GM12878 (cell line): ENCODE measurements around the gene HIVEP3. TPM values are rescaled to one million over a fixed set of nuclear protein-coding genes. Genes with fewer than 3 reads are reported as not detected.

Experiments used
- ATAC-seq: fragments of 200-7000 bp; cut with Tn5 transposase; 3 replicates; pipeline ENCODE4 v1.9.1; 2020; ENCODE audit warnings: mild to moderate bottlenecking, moderate library complexity
- BruUV-seq: library from RNA; stranded (reverse); fragments of 400-500 nt; replicated peaks from 2 replicates; lab custom pipeline; 2021; lab: Mats Ljungman, UMichigan
- CTCF ChIA-PET: fragments of 300-600 bp; sonication (Branson Sonifier 250); formaldehyde crosslinking; extraction: SDS; loops from one replicate; lab custom pipeline; 2021; ENCODE audit warnings: inconsistent platforms; lab: Yijun Ruan, JAX
- POLR2A ChIA-PET: fragments of 350-600 bp; formaldehyde crosslinking; extraction: SDS; loops from one replicate; lab custom pipeline; 2021; ENCODE audit warnings: inconsistent platforms; lab: Charles Lee
- RAD21 ChIA-PET: fragments of 300-600 bp; sonication (Branson Sonifier 250); formaldehyde crosslinking; loops from one replicate; lab custom pipeline; 2023; ENCODE audit warnings: antibody characterized with exemption; ENCODE audit not compliant: unreplicated experiment; lab: Charles Lee
- SMC1A ChIA-PET: fragments of 300-600 bp; sonication (Branson Sonifier 250); formaldehyde crosslinking; loops from one replicate; lab custom pipeline; 2023; ENCODE audit not compliant: unreplicated experiment, uncharacterized antibody; lab: Charles Lee
- DNase-seq: peaks from one replicate; pipeline ENCODE4 v3.0.0-alpha.2; 2011; ENCODE audit warnings: low read depth, low spot score
- FAIRE-seq: peaks from 3 replicates; lab custom pipeline; 2011; peaks lifted over from hg19 to GRCh38; lab: Jason Lieb, UNC
- H2AFZ ChIP-seq: 2 replicates; pipeline ENCODE4 v1.6.0; 2011; ENCODE audit warnings: low read depth, low read length, control low read depth; ENCODE audit not compliant: control insufficient read depth
- H3K27ac ChIP-seq: 2 replicates; pipeline ENCODE4 v1.5.1; 2011; ENCODE audit warnings: control low read depth; ENCODE audit not compliant: control insufficient read depth, insufficient read depth
- H3K27me3 ChIP-seq, 2 experiments: replicated peaks in 1 of 2; 2 replicates each; pipeline versions ENCODE4 v1.6.0 to v1.6.1; 2011; ENCODE audit warnings: low read length in 1 of 2; ENCODE audit not compliant: control insufficient read depth in 2 of 2, insufficient read depth in 2 of 2
- H3K36me3 ChIP-seq, 2 experiments: 2 replicates each; pipeline ENCODE4 v1.5.1; 2011; ENCODE audit warnings: low read length in 1 of 2; ENCODE audit not compliant: control insufficient read depth in 2 of 2, insufficient read depth in 2 of 2
- H3K4me1 ChIP-seq: 2 replicates; pipeline ENCODE4 v1.6.1; 2011; ENCODE audit warnings: mild to moderate bottlenecking, low read length, moderate library complexity, mixed read lengths; ENCODE audit not compliant: control insufficient read depth, insufficient read depth
- H3K4me2 ChIP-seq: 2 replicates; pipeline ENCODE4 v1.6.0; 2011; ENCODE audit warnings: control low read depth; ENCODE audit not compliant: control insufficient read depth, insufficient read depth
- H3K4me3 ChIP-seq: fragments of 200-600 bp; sonication (generic); 2 replicates; pipeline ENCODE4 v1.5.1; 2016
- H3K79me2 ChIP-seq: 2 replicates; pipeline ENCODE4 v1.6.0; 2011; ENCODE audit warnings: low read length; ENCODE audit not compliant: control insufficient read depth, insufficient read depth
- H3K9ac ChIP-seq: 2 replicates; pipeline ENCODE4 v1.8.0; 2011; ENCODE audit warnings: low read length, control low read depth, mixed read lengths; ENCODE audit not compliant: control insufficient read depth, insufficient read depth
- H3K9me3 ChIP-seq: replicated peaks from 3 replicates; pipeline ENCODE4 v1.5.1; 2011; ENCODE audit warnings: mild to moderate bottlenecking, low read length; ENCODE audit not compliant: control insufficient read depth, insufficient read depth
- H4K20me1 ChIP-seq: 2 replicates; pipeline ENCODE4 v1.6.0; 2011; ENCODE audit not compliant: control insufficient read depth, insufficient read depth
- EZH2 ChIP-seq: IDR thresholded peaks from 2 replicates; pipeline ENCODE4 v1.6.1; 2012; ENCODE audit warnings: low read depth, mild to moderate bottlenecking, control low read depth, inconsistent platforms, low read length, borderline replicate concordance; ENCODE audit not compliant: control insufficient read depth
- HDGF ChIP-seq: fragments of 450-650 bp; IDR thresholded peaks from 2 replicates; pipeline ENCODE4 v1.6.1; 2016; ENCODE audit warnings: antibody characterized with exemption
- IKZF1 ChIP-seq: fragments of 450-650 bp; conservative IDR thresholded peaks from 2 replicates; pipeline ENCODE4 v1.6.1; 2017; ENCODE audit warnings: antibody characterized with exemption, mild to moderate bottlenecking
- JUND ChIP-seq: IDR thresholded peaks from 2 replicates; pipeline ENCODE4 v1.6.1; 2012; ENCODE audit warnings: low read depth, mild to moderate bottlenecking, low read length, improper control_type of control experiment, moderate library complexity
- NBN ChIP-seq: fragments of 450-650 bp; IDR thresholded peaks from 2 replicates; pipeline ENCODE4 v1.6.1; 2016
- NFXL1 ChIP-seq: fragments of 450-650 bp; IDR thresholded peaks from 2 replicates; pipeline ENCODE4 v1.6.1; 2017; ENCODE audit warnings: antibody characterized with exemption, mild to moderate bottlenecking, borderline replicate concordance
- POU2F2 ChIP-seq: IDR thresholded peaks from 3 replicates; pipeline ENCODE4 v1.6.1; 2011; ENCODE audit warnings: low read depth, mild to moderate bottlenecking, low read length, borderline replicate concordance
- SMARCA5 ChIP-seq: fragments of 450-650 bp; IDR thresholded peaks from 2 replicates; pipeline ENCODE4 v1.6.1; 2017; ENCODE audit warnings: mild to moderate bottlenecking
- SMC3 ChIP-seq: IDR thresholded peaks from 2 replicates; pipeline ENCODE4 v1.6.1; 2011; ENCODE audit warnings: low read length, improper control_type of control experiment, borderline replicate concordance
- ZBED1 ChIP-seq: IDR thresholded peaks from 2 replicates; pipeline ENCODE4 v1.6.1; 2016; ENCODE audit warnings: borderline replicate concordance
- WGBS: methylation state at CpG from one replicate; pipeline ENCODE4 v1.1.6; 2016; ENCODE audit warnings: low lambda C conversion rate; ENCODE audit not compliant: insufficient replicate concordance, insufficient coverage; ENCODE audit errors: missing lambda C conversion rate; 5-methylcytosine and 5-hydroxymethylcytosine counted together
- in situ Hi-C: fragments of 300-500 bp; cut with MboI; formaldehyde crosslinking; loops from 9 replicates; pipeline ENCODE4 v1.14.3; 2018; ENCODE audit warnings: mixed read lengths
- intact Hi-C: fragments of 100-400 bp; cut with micrococcal nuclease; formaldehyde crosslinking; loops from one replicate; pipeline ENCODE4 v1.14.2; 2022; ENCODE audit not compliant: unreplicated experiment
- polyA plus RNA-seq, 11 experiments: library from polyadenylated mRNA; depleted of rRNA in 4 of 11; unstranded in 6 of 11; stranded (reverse) in 5 of 11; fragments of >200 nt; fragmentation: Nextera tagmentation in 4 of 11; fragmentation: Illumina TruSeq in 1 of 11; extraction: Ambion mirVana in 4 of 11; extraction: Trizol in 1 of 11; gene quantifications; 1 replicate in 1 of 11; 2 replicates in 10 of 11; pipeline versions ENCODE4 v1.2.1 to v1.2.3, GENCODE V29; 2011 to 2016; ENCODE audit warnings: inconsistent platforms in 2 of 11, missing spikeins in 2 of 11, low read depth in 1 of 11
- total RNA-seq, 4 experiments: library from RNA; depleted of rRNA in 3 of 4; stranded (reverse); fragments of >200 nt in 3 of 4; fragmentation: Illumina TruSeq in 1 of 4; extraction: Trizol in 1 of 4; gene quantifications; 2 replicates each; pipeline versions ENCODE4 v1.2.1 to v1.2.3, GENCODE V29; 2013 to 2021
- TF ChIP-seq, protein P1 (sequence below): fragments of 450-650 bp; IDR thresholded peaks from 2 replicates; pipeline ENCODE4 v1.6.1; 2017; ENCODE audit warnings: borderline replicate concordance
- TF ChIP-seq, protein P2 (sequence below): fragments of 450-650 bp; IDR thresholded peaks from 2 replicates; pipeline ENCODE4 v1.6.1; 2018; ENCODE audit warnings: borderline replicate concordance, mild to moderate bottlenecking; ENCODE audit not compliant: partially characterized antibody
- TF ChIP-seq, protein P3 (sequence below): IDR thresholded peaks from 2 replicates; pipeline ENCODE4 v1.6.1; 2012; ENCODE audit warnings: low read depth, low read length, improper control_type of control experiment
- TF ChIP-seq, protein P4 (sequence below): fragments of 450-650 bp; IDR thresholded peaks from 2 replicates; pipeline ENCODE4 v1.6.1; 2016; ENCODE audit warnings: mild to moderate bottlenecking
- TF ChIP-seq, protein P5 (sequence below): IDR thresholded peaks from 2 replicates; pipeline ENCODE4 v1.6.1; 2011; ENCODE audit warnings: borderline replicate concordance, low read depth, mild to moderate bottlenecking, moderate library complexity, low read length; ENCODE audit not compliant: insufficient read depth, poor library complexity, severe bottlenecking

HIVEP3 gene
- total and polyA plus RNA-seq, 10 of the 15 experiments (the other 5 are each of a cell fraction or from before 2014, with no cell fraction given) = 1.8 to 13.6 (median 3.8) TPM

DNA sequence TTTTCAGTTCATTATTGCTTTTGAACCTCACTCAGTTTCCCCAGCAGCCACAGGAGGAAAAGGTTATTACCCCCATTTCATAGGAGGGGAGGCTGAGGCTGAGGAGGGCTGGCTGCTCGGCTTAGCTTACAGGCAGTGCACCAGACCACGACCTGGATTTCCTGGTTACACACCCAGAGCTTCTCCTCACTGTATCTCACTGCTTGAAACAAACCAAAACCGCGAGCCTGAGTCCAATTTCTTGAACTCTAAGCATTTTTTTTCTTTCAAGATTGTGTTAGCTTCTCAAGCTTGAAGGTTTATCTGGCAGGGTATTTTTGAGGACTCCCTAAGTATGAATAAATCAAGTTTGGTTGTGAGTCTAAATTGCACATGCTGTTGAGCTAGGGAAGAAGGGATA lies 245.3 kb downstream of the HIVEP3 start:
- WGBS = 1% methylated on average over 4 of the region's 4 CpGs
- RAD21 ChIA-PET = interaction anchor here (0.6 to 4.9 kb wide), 24 partner anchors 9 to 219 kb away, joined by 3 to 35 read pairs (median 5); no protein-coding TSS in a partner anchor
- Histone ChIP-seq H3K27me3 (no peaks in the 10 kb centered on the region), H3K9ac (peak overlapping the region; percentile 66), H3K36me3 (no peaks in the 10 kb centered on the region), H3K27ac (peak overlapping the region; percentile 84), H3K79me2 (no peaks in the 10 kb centered on the region), H3K4me1 (peaks cover 37% of the 10 kb centered on the region), H3K9me3 (no peaks in the 10 kb centered on the region), H3K4me3 (peak overlapping the region; percentile 20; the same call in 1 of the 2 replicates), H2AFZ (peak overlapping the region; percentile 16), H3K4me2 (peak overlapping the region; percentile 56), H4K20me1 (no peaks in the 10 kb centered on the region)
- FAIRE-seq (peak; percentile 91), ATAC-seq (peak; percentile 90), DNase-seq (peak; percentile 61)
- in situ Hi-C loops = no loop called here
- POLR2A ChIA-PET = interaction anchor here (0.8 to 4.3 kb wide), 17 partner anchors 10 to 137 kb away, joined by 3 to 37 read pairs (median 6); no protein-coding TSS in a partner anchor
- BruUV-seq = no TSS peak
- CTCF ChIA-PET = interaction anchor here (0.7 to 4.2 kb wide), 16 partner anchors 10 to 138 kb away, joined by 3 to 17 read pairs (median 6); no protein-coding TSS in a partner anchor
- intact Hi-C loops = no loop called here
- SMC1A ChIA-PET = interaction anchor here (0.7 to 4.5 kb wide), 28 partner anchors 9 to 138 kb away, joined by 3 to 32 read pairs (median 6); no protein-coding TSS in a partner anchor
- no peak for TF ChIP-seq ZBED1
- TF ChIP-seq, protein P1, sequence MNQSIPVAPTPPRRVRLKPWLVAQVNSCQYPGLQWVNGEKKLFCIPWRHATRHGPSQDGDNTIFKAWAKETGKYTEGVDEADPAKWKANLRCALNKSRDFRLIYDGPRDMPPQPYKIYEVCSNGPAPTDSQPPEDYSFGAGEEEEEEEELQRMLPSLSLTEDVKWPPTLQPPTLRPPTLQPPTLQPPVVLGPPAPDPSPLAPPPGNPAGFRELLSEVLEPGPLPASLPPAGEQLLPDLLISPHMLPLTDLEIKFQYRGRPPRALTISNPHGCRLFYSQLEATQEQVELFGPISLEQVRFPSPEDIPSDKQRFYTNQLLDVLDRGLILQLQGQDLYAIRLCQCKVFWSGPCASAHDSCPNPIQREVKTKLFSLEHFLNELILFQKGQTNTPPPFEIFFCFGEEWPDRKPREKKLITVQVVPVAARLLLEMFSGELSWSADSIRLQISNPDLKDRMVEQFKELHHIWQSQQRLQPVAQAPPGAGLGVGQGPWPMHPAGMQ = no peak
- no peak for TF ChIP-seq POU2F2
- TF ChIP-seq NBN = 0 out of 2 replicates have a peak, but pooled peaks have one; percentile 39
- TF ChIP-seq HDGF = no peak
- TF ChIP-seq EZH2 = no peak
- peak; percentile 55; the same call in 1 of the 2 replicates for TF ChIP-seq SMARCA5
- TF ChIP-seq SMC3 = no peak
- TF ChIP-seq, protein P2, sequence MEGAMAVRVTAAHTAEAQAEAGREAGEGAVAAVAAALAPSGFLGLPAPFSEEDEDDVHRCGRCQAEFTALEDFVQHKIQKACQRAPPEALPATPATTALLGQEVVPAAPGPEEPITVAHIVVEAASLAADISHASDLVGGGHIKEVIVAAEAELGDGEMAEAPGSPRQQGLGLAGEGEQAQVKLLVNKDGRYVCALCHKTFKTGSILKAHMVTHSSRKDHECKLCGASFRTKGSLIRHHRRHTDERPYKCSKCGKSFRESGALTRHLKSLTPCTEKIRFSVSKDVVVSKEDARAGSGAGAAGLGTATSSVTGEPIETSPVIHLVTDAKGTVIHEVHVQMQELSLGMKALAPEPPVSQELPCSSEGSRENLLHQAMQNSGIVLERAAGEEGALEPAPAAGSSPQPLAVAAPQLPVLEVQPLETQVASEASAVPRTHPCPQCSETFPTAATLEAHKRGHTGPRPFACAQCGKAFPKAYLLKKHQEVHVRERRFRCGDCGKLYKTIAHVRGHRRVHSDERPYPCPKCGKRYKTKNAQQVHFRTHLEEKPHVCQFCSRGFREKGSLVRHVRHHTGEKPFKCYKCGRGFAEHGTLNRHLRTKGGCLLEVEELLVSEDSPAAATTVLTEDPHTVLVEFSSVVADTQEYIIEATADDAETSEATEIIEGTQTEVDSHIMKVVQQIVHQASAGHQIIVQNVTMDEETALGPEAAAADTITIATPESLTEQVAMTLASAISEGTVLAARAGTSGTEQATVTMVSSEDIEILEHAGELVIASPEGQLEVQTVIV = no peak
- no peak for TF ChIP-seq NFXL1
- TF ChIP-seq, protein P3, sequence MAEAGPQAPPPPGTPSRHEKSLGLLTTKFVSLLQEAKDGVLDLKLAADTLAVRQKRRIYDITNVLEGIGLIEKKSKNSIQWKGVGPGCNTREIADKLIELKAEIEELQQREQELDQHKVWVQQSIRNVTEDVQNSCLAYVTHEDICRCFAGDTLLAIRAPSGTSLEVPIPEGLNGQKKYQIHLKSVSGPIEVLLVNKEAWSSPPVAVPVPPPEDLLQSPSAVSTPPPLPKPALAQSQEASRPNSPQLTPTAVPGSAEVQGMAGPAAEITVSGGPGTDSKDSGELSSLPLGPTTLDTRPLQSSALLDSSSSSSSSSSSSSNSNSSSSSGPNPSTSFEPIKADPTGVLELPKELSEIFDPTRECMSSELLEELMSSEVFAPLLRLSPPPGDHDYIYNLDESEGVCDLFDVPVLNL = no peak
- TF ChIP-seq IKZF1 = peak; percentile 17; the same call in 1 of the 2 replicates
- TF ChIP-seq JUND = no peak
- TF ChIP-seq, protein P4, sequence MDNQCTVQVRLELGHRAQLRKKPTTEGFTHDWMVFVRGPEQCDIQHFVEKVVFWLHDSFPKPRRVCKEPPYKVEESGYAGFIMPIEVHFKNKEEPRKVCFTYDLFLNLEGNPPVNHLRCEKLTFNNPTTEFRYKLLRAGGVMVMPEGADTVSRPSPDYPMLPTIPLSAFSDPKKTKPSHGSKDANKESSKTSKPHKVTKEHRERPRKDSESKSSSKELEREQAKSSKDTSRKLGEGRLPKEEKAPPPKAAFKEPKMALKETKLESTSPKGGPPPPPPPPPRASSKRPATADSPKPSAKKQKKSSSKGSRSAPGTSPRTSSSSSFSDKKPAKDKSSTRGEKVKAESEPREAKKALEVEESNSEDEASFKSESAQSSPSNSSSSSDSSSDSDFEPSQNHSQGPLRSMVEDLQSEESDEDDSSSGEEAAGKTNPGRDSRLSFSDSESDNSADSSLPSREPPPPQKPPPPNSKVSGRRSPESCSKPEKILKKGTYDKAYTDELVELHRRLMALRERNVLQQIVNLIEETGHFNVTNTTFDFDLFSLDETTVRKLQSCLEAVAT = no peak
- TF ChIP-seq, protein P5, sequence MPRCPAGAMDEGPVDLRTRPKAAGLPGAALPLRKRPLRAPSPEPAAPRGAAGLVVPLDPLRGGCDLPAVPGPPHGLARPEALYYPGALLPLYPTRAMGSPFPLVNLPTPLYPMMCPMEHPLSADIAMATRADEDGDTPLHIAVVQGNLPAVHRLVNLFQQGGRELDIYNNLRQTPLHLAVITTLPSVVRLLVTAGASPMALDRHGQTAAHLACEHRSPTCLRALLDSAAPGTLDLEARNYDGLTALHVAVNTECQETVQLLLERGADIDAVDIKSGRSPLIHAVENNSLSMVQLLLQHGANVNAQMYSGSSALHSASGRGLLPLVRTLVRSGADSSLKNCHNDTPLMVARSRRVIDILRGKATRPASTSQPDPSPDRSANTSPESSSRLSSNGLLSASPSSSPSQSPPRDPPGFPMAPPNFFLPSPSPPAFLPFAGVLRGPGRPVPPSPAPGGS = no peak
